GM23338 (cell line): Measurements from ENCODE around the gene PRIM1. TPM values are rescaled to one million over a fixed set of nuclear protein-coding genes. Genes with fewer than 3 reads are reported as not detected.
A peak's percentile ranks its signal among the peaks of the same experiment; 100 is the strongest.
"Not testable (repeated sequence)": the region's sequence is repeated elsewhere in the genome, so short reads cannot be mapped to it uniquely, and the experiment has no call there.

ENCODE experiments used
- ATAC-seq: fragments of 200-7000 bp; cut with Tn5 transposase; 3 replicates; pipeline ENCODE4 v1.9.1; 2020
- DNase-seq: peaks from one replicate; pipeline ENCODE4 v3.0.0-alpha.2; 2015; ENCODE audit warnings: low spot score
- H2AFZ ChIP-seq: fragments of 200-600 bp; sonication (generic); 2 replicates; pipeline ENCODE4 v1.8.0; 2016; ENCODE audit warnings: antibody characterized with exemption, mild to moderate bottlenecking, moderate library complexity
- H3F3A ChIP-seq: fragments of 200-600 bp; sonication (generic); replicated peaks from 2 replicates; pipeline ENCODE4 v1.8.0; 2017; ENCODE audit warnings: antibody characterized with exemption, mixed run types, low read depth
- H3K27ac ChIP-seq: fragments of 200-600 bp; sonication (generic); 2 replicates; pipeline ENCODE4 v1.6.1; 2016; ENCODE audit warnings: low read depth
- H3K27me3 ChIP-seq: fragments of 200-600 bp; sonication (generic); 2 replicates; pipeline ENCODE4 v1.8.0; 2016; ENCODE audit warnings: mild to moderate bottlenecking, mixed run types, moderate library complexity; ENCODE audit not compliant: insufficient read depth
- H3K36me3 ChIP-seq: fragments of 200-600 bp; sonication (generic); 2 replicates; pipeline ENCODE4 v1.8.0; 2016; ENCODE audit warnings: mild to moderate bottlenecking; ENCODE audit not compliant: insufficient read depth
- H3K4me1 ChIP-seq: fragments of 200-600 bp; sonication (generic); 2 replicates; pipeline ENCODE4 v1.8.0; 2016; ENCODE audit warnings: mild to moderate bottlenecking, moderate library complexity; ENCODE audit not compliant: insufficient read depth
- H3K4me2 ChIP-seq: fragments of 200-600 bp; sonication (generic); 2 replicates; pipeline ENCODE4 v1.7.1; 2017; ENCODE audit warnings: mixed run types
- H3K4me3 ChIP-seq: fragments of 200-600 bp; sonication (generic); 2 replicates; pipeline ENCODE4 v1.6.1; 2016; ENCODE audit warnings: mixed run types
- H3K79me2 ChIP-seq: fragments of 200-600 bp; sonication (generic); replicated peaks from 2 replicates; pipeline ENCODE4 v1.8.0; 2017; ENCODE audit warnings: mild to moderate bottlenecking; ENCODE audit not compliant: insufficient read depth
- H3K9me2 ChIP-seq: fragments of 200-600 bp; sonication (generic); 2 replicates; pipeline ENCODE4 v1.8.0; 2017; ENCODE audit not compliant: insufficient read depth
- H4K20me1 ChIP-seq: fragments of 200-600 bp; sonication (generic); replicated peaks from 2 replicates; pipeline ENCODE4 v1.8.0; 2017; ENCODE audit warnings: mild to moderate bottlenecking; ENCODE audit not compliant: insufficient read depth
- H3K27ac Mint-ChIP-seq: 2 replicates; pipeline ENCODE4 v1.8.0; 2020; ENCODE audit warnings: inconsistent platforms, mild to moderate bottlenecking, moderate library complexity, mixed read lengths
- H3K27me3 Mint-ChIP-seq: 3 replicates; pipeline ENCODE4 v1.8.0; 2022; ENCODE audit warnings: low read depth, mild to moderate bottlenecking, moderate library complexity, mixed read lengths, inconsistent platforms; ENCODE audit not compliant: insufficient read depth, poor library complexity
- H3K36me3 Mint-ChIP-seq: 3 replicates; pipeline ENCODE4 v1.8.0; 2021; ENCODE audit warnings: low read depth, mild to moderate bottlenecking, inconsistent platforms, moderate library complexity, mixed read lengths
- H3K4me1 Mint-ChIP-seq: 3 replicates; pipeline ENCODE4 v1.8.0; 2020; ENCODE audit warnings: mild to moderate bottlenecking, inconsistent platforms, mixed read lengths
- H3K4me3 Mint-ChIP-seq: 3 replicates; pipeline ENCODE4 v1.8.0; 2021; ENCODE audit warnings: moderate library complexity, mild to moderate bottlenecking, inconsistent platforms, mixed read lengths
- H3K9me3 Mint-ChIP-seq: 3 replicates; pipeline ENCODE4 v1.8.0; 2020; ENCODE audit warnings: moderate library complexity, mild to moderate bottlenecking, inconsistent platforms, mixed read lengths
- CTCF ChIP-seq, 2 experiments: fragments of 200-600 bp in 1 of 2; sonication (generic) in 1 of 2; conservative IDR thresholded peaks; 2 replicates each; pipeline versions ENCODE4 v1.5.1 to v1.6.1; 2016 to 2017; ENCODE audit warnings: antibody characterized with exemption in 2 of 2, low read depth in 2 of 2, mild to moderate bottlenecking in 2 of 2, moderate library complexity in 1 of 2
- ETS1 ChIP-seq: IDR thresholded peaks from 2 replicates; pipeline ENCODE4 v1.6.1; 2016; ENCODE audit warnings: antibody characterized with exemption
- EZH2 ChIP-seq: fragments of 200-600 bp; sonication (generic); IDR thresholded peaks from one replicate; pipeline ENCODE4 v1.8.0; 2017; ENCODE audit warnings: antibody characterized with exemption, mild to moderate bottlenecking, low read depth; ENCODE audit not compliant: unreplicated experiment
- EZH2phosphoT487 ChIP-seq: fragments of 200-600 bp; sonication (generic); IDR thresholded peaks from one replicate; pipeline ENCODE4 v1.8.1; 2018; ENCODE audit warnings: antibody characterized with exemption; ENCODE audit not compliant: unreplicated experiment
- JUNB ChIP-seq: IDR thresholded peaks from one replicate; pipeline ENCODE4 v1.6.1; 2016; ENCODE audit warnings: antibody characterized with exemption; ENCODE audit not compliant: unreplicated experiment
- NANOG ChIP-seq: IDR thresholded peaks from 2 replicates; pipeline ENCODE4 v1.6.1; 2016; ENCODE audit warnings: antibody characterized with exemption, borderline replicate concordance
- STAT1 ChIP-seq: IDR thresholded peaks from one replicate; pipeline ENCODE4 v1.6.1; 2016; ENCODE audit warnings: antibody characterized with exemption; ENCODE audit not compliant: unreplicated experiment
- ZNF114 ChIP-seq: fragments of 250-450 bp; sonication (Bioruptor Pico); IDR thresholded peaks from 2 replicates; pipeline ENCODE4 v1.5.0; 2020; ENCODE audit warnings: mild to moderate bottlenecking, moderate library complexity
- ZNF331 ChIP-seq: fragments of 250-450 bp; sonication (Bioruptor Pico); IDR thresholded peaks from 2 replicates; pipeline ENCODE4 v1.5.0; 2020; ENCODE audit warnings: low read depth, mild to moderate bottlenecking, moderate library complexity
- polyA plus RNA-seq: library from polyadenylated mRNA; unstranded; fragments of >200 nt; fragmentation: Nextera tagmentation; extraction: Ambion mirVana; gene quantifications from 2 replicates; pipeline ENCODE4 v1.2.1, GENCODE V29; 2016
- total RNA-seq: library from RNA; depleted of rRNA; stranded (reverse); fragments of >200 nt; shearing (Covaris generic); gene quantifications from 2 replicates; pipeline ENCODE4 v1.2.3, GENCODE V29; 2014
- TF ChIP-seq, protein P1 (sequence below): IDR thresholded peaks from one replicate; pipeline ENCODE4 v1.6.1; 2018; ENCODE audit warnings: antibody characterized with exemption; ENCODE audit not compliant: unreplicated experiment

Gene PRIM1
- total and polyA plus RNA-seq, 2 experiments from 2014 or later, result 67.9 to 73.9 TPM

GRCh38 chr12:56793124-56793523 lies 41.0 kb upstream of the PRIM1 start:
- not testable (repeated sequence) for H3K27ac ChIP-seq, H3K4me3 Mint-ChIP-seq, H3K4me2 ChIP-seq, H3K27me3 Mint-ChIP-seq, H4K20me1 ChIP-seq, H3K27me3 ChIP-seq, DNase-seq, H3K4me3 ChIP-seq, ATAC-seq, H3F3A ChIP-seq, H3K27ac Mint-ChIP-seq, H3K9me2 ChIP-seq, H3K4me1 ChIP-seq, H3K4me1 Mint-ChIP-seq, H3K36me3 ChIP-seq, H3K79me2 ChIP-seq
- H2AFZ ChIP-seq, result 0 out of 2 replicates have a peak overlapping the region, but pooled peaks have one; percentile 52
- H3K9me3 Mint-ChIP-seq, result peaks cover 32% of the 10 kb centered on the region
- peaks cover 10% of the 10 kb centered on the region for H3K36me3 Mint-ChIP-seq

DNA sequence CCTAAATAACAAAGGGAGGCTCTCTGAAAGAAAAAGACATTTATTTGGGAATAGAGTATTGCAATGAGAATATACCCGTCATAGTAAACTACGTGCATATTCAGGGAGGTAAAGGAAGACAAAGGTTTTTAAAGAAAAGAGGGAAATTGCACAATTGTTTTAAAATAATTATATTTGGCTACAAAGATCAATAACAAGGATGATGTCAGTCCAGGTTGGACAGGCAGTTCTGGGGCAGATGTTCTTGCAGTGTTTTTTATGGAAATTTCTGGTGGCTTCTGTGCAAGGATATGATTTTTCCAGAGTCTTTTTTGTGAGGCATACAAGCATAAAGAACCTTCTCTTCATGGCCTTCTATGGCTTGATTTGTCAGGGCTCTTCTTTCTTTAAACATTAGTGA lies 40.6 kb upstream of the PRIM1 start:
- Histone ChIP-seq H3K4me1 (no peaks in the 10 kb centered on the region), H3K27ac (no peak overlapping the region), H3K27me3 (no peaks in the 10 kb centered on the region), H3K79me2 (no peaks in the 10 kb centered on the region), H3F3A (no peaks in the 10 kb centered on the region), H3K36me3 (no peaks in the 10 kb centered on the region), H3K4me2 (no peak overlapping the region), H2AFZ (no peak overlapping the region), H3K4me3 (no peak overlapping the region), H4K20me1 (no peaks in the 10 kb centered on the region), H3K9me2 (no peaks in the 10 kb centered on the region)
- DNase-seq, result no peak
- H3K4me3 Mint-ChIP-seq, result no peak overlapping the region
- peaks cover 10% of the 10 kb centered on the region for H3K36me3 Mint-ChIP-seq
- no peak overlapping the region for H3K27ac Mint-ChIP-seq
- no peak for ATAC-seq
- no peaks in the 10 kb centered on the region; the same call in 2 of the 3 replicates for H3K4me1 Mint-ChIP-seq
- H3K27me3 Mint-ChIP-seq, result no peaks in the 10 kb centered on the region
- peaks cover 33% of the 10 kb centered on the region for H3K9me3 Mint-ChIP-seq
- TF ChIP-seq EZH2, result no peak
- TF ChIP-seq ZNF114 (CRISPR knock-in tag), result no peak
- no peak for TF ChIP-seq STAT1
- no peak for TF ChIP-seq JUNB
- no peak for TF ChIP-seq EZH2phosphoT487
- TF ChIP-seq ETS1, result no peak
- TF ChIP-seq CTCF (conservative IDR thresholded peaks at IDR 0.05; ENCODE audit: low read depth in 2 of 2), result no peak
- TF ChIP-seq, protein P1, sequence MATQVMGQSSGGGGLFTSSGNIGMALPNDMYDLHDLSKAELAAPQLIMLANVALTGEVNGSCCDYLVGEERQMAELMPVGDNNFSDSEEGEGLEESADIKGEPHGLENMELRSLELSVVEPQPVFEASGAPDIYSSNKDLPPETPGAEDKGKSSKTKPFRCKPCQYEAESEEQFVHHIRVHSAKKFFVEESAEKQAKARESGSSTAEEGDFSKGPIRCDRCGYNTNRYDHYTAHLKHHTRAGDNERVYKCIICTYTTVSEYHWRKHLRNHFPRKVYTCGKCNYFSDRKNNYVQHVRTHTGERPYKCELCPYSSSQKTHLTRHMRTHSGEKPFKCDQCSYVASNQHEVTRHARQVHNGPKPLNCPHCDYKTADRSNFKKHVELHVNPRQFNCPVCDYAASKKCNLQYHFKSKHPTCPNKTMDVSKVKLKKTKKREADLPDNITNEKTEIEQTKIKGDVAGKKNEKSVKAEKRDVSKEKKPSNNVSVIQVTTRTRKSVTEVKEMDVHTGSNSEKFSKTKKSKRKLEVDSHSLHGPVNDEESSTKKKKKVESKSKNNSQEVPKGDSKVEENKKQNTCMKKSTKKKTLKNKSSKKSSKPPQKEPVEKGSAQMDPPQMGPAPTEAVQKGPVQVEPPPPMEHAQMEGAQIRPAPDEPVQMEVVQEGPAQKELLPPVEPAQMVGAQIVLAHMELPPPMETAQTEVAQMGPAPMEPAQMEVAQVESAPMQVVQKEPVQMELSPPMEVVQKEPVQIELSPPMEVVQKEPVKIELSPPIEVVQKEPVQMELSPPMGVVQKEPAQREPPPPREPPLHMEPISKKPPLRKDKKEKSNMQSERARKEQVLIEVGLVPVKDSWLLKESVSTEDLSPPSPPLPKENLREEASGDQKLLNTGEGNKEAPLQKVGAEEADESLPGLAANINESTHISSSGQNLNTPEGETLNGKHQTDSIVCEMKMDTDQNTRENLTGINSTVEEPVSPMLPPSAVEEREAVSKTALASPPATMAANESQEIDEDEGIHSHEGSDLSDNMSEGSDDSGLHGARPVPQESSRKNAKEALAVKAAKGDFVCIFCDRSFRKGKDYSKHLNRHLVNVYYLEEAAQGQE, result no peak
- no peak for TF ChIP-seq ZNF331 (CRISPR knock-in tag)
- no peak for TF ChIP-seq NANOG
